GM18951 (cell line): Measurements from ENCODE around the gene MARCKSL1.
"Not testable (repeated sequence)": the region's sequence is repeated elsewhere in the genome, so short reads cannot be mapped to it uniquely, and the experiment has no call there.

Experiments used
- POLR2A ChIP-seq: IDR thresholded peaks from 4 replicates; pipeline ENCODE4 v1.6.1; 2011; ENCODE audit warnings: mild to moderate bottlenecking; ENCODE audit not compliant: insufficient read length, insufficient read depth; ENCODE audit errors: extremely low read depth
- in situ Hi-C: fragments of 300-500 bp; cut with MboI; formaldehyde crosslinking; loops from one replicate; pipeline ENCODE4 v1.12.0; 2022; ENCODE audit warnings: low sequenced_read_pairs, mixed read lengths, inconsistent platforms; ENCODE audit not compliant: unreplicated experiment

The MARCKSL1 gene

GRCh38 chr1:32361308-32361673 is 25.3 kb upstream of the MARCKSL1 start:
- no peak for TF ChIP-seq POLR2A
- in situ Hi-C loops: no loop called here

GRCh38 chr1:32358435-32358834 is 22.4 kb upstream of the MARCKSL1 start:
- no peak for TF ChIP-seq POLR2A
- in situ Hi-C loops: no loop called here

GRCh38 chr1:32357614-32358013 is 21.6 kb upstream of the MARCKSL1 start:
- in situ Hi-C loops: no loop called here

GRCh38 chr1:32356478-32356877 is 20.4 kb upstream of the MARCKSL1 start:
- in situ Hi-C loops: no loop called here
- no peak for TF ChIP-seq POLR2A

More at GRCh38 chr1:32357614-32358013, 21.6 kb upstream of the MARCKSL1 start:
- TF ChIP-seq POLR2A: no peak

GRCh38 chr1:32355778-32356177 is 19.7 kb upstream of the MARCKSL1 start:
- in situ Hi-C loops: not testable (repeated sequence)

GRCh38 chr1:32353886-32354570 is 18.0 kb upstream of the MARCKSL1 start:
- no peak for TF ChIP-seq POLR2A
- in situ Hi-C loops: no loop called here

- no peak for TF ChIP-seq POLR2A
- in situ Hi-C loops: no loop called here
Observed at GRCh38 chr1:32353431-32353830, 17.4 kb upstream of the MARCKSL1 start.

- TF ChIP-seq POLR2A: no peak
- in situ Hi-C loops: no loop called here
Observed at GRCh38 chr1:32352831-32353383, 16.9 kb upstream of the MARCKSL1 start.

GRCh38 chr1:32352239-32352745 is 16.3 kb upstream of the MARCKSL1 start:
- no peak for TF ChIP-seq POLR2A
- in situ Hi-C loops: no loop called here

- in situ Hi-C loops: no loop called here
- peak; percentile 85 for TF ChIP-seq POLR2A
Observed at GRCh38 chr1:32351399-32352238, 15.6 kb upstream of the MARCKSL1 start.

GRCh38 chr1:32350785-32351398 is 14.9 kb upstream of the MARCKSL1 start:
- in situ Hi-C loops: no loop called here
- no peak for TF ChIP-seq POLR2A

- in situ Hi-C loops: no loop called here
- no peak for TF ChIP-seq POLR2A
Observed at GRCh38 chr1:32349211-32349708, 13.2 kb upstream of the MARCKSL1 start.

GRCh38 chr1:32346532-32347157 is 10.6 kb upstream of the MARCKSL1 start:
- in situ Hi-C loops: no loop called here
- TF ChIP-seq POLR2A: no peak

GRCh38 chr1:32345289-32345827 is 9.3 kb upstream of the MARCKSL1 start:
- no peak for TF ChIP-seq POLR2A
- in situ Hi-C loops: no loop called here
